ENCODE measurements around the gene CALML6.

GRCh38 chr1:1950940-1951339 is 35.9 kb downstream of the CALML6 start:
- TF ChIP-seq GATA3 (IDR thresholded peaks at IDR 0.05; ENCODE audit: low read depth, low read length) (no peak), GATA2 (IDR thresholded peaks at IDR 0.05; ENCODE audit: low read depth, low read length) (no peak)
